ENCODE data around the gene TK2. TPM values are rescaled to one million over a fixed set of nuclear protein-coding genes. Genes with fewer than 3 reads are reported as not detected.
"Not testable (repeated sequence)": the region's sequence is repeated elsewhere in the genome, so short reads cannot be mapped to it uniquely, and the experiment has no call there.

TK2 gene
- total RNA-seq, 1 donor from 2014 or later = 58.3 TPM

DNA sequence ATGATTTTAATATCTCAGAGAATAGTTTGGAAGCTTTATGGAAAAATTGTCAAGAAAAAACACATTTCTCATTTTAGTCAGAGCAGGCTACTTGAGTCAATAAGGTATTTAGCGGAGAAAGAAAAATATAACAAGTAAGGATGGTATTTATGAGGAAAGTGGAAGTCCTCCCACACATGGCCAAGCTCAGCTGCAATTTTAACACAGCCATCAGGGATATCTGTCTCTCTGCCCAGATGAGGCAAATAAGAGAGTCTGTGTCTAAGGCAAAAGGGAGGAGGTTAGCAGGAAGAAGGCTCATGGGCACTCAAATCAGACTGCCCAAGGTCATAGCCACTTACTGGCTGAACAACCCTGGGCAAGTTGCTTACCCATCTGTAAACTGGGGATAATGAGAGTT is 24.2 kb upstream of the TK2 start:
- no peak for DNase-seq (ENCODE audit: low spot score)

DNA sequence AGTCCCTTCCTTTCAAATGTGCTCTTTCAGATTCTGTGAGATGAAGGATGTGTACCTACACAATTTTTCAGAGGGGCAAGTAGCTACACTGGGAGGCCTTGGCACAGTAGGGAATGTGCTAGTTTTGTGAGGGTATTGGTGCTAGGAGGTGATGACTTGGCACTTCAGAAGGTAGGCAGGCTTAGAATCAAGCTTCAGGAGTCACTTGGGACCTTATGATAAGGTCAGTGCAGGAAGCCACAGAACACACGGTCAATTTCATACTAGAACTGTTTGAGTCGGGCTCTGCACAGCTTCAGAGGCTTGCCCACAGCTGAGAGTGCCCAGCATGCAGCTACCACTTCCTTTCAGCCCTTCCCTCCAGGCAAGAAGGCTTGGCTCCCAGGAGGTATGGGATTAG is 22.4 kb upstream of the TK2 start:
- DNase-seq (ENCODE audit: low spot score) = no peak

GRCh38 chr16:66569827-66570405 is 20.0 kb upstream of the TK2 start:
- no peak for DNase-seq (ENCODE audit: low spot score)

DNA sequence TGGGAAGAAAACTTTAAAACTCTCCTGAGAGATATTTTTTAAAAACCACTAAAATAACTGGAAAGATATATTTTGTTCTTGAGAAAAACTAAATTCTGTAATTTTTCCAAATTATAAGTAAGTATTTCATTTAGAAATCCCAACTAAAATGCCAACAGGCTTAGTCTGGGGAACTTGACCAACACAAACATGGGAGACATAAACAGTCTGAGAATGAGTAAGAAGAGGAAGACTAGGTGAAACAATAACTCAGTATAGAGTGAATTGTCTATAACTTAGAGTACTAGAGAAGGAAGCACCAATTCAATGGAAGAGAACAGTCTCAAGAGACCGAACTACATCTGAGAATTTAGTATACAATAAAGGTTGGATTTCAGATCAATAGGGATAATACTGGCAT is 19.2 kb upstream of the TK2 start:
- no peak for DNase-seq (ENCODE audit: low spot score)

DNA sequence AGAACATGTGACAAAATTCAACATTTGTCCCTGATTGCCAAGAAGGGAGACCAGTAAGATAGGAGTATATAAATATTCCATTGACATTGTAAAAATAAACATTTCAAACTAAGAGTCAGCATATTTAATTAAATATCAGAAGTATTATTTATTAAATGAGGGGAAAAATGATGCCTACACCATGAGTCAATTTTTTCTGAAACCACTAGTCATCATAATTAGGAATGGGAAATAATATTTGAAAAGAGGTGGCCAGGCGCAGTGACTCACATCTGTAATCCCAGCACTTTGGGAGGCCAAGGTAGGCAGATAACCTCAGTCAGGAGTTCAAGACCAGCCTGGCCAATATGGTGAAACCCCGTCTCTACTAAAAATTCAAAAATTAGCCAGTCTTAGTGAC is 18.4 kb upstream of the TK2 start:
- no peak for DNase-seq (ENCODE audit: low spot score)

- DNase-seq (ENCODE audit: low spot score) = not testable (repeated sequence)
Measured at GRCh38 chr16:66567270-66567669, 17.3 kb upstream of the TK2 start.

DNA sequence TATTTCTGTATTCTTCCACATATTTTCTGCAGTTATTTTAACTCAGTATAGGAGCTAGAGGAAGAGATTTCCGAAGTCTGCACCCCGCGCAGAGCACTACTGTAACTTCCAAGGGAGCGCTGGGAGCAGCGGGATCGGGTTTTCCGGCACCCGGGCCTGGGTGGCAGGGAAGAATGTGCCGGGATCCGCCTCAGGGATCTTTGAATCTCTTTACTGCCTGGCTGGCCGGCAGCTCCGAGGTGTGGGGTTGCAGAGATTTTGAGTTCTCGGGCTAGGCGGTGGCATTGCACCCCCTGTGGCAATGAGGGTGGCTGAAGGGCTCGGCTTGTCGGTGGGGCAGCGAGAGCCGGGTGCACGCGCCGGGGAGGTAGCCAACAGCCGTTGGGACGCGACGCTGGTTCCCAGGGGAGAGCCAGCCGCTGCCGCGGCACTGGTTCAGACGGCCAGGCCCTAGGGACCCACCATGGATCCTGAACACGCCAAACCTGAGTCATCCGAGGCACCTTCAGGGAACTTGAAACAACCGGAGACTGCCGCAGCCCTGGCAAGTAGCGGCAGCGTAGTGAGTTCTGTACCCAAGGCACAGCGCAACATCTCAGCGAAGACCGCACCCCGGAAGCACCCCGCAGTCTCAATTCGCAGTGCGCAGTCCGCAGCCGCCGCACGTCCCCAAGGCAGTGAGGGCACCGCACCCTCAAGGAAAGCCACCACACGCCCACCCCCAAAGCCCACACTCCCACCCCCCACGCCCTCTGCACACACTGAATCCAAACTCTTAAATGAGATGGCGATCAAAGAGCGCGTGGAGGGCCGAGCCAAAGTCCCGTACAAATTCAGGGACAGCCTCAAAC is 16.4 kb upstream of the TK2 start, which contains the start of gene CMTM1:
TSS of gene CMTM1 (plus strand) at position 389 of the 851 bp plus-strand sequence. CDS start at position 464, 75 bp downstream.
- no peak for DNase-seq (ENCODE audit: low spot score)

GRCh38 chr16:66563574-66564334 is 13.8 kb upstream of the TK2 start:
- DNase-seq (ENCODE audit: low spot score) = no peak

- DNase-seq (ENCODE audit: low spot score) = no peak
Measured at GRCh38 chr16:66562986-66563385, 13.1 kb upstream of the TK2 start.

- DNase-seq (ENCODE audit: low spot score) = no peak
Measured at GRCh38 chr16:66562409-66562808, 12.5 kb upstream of the TK2 start.

GRCh38 chr16:66561381-66562080 is 11.6 kb upstream of the TK2 start:
- no peak for DNase-seq (ENCODE audit: low spot score)

DNA sequence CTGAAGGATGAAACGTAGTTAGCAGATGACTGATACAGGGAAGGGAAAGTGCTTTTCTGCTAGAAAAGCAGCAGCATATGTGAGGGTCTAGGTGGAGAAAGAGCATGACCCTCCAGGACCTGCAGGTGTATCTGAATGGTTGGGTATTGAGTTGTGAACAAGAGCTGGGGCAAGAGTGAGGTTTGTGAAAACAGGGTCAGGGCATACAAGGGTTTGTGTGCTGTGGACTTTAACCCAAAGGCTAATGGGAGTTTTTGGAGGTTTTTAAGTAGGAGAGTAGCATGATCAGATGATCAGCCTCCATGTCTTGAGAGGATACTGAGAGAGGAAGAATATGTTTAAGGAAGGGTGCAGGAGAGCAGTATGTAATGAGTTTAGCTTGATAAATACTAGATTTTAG is 10.2 kb upstream of the TK2 start:
- DNase-seq (ENCODE audit: low spot score) = no peak

DNA sequence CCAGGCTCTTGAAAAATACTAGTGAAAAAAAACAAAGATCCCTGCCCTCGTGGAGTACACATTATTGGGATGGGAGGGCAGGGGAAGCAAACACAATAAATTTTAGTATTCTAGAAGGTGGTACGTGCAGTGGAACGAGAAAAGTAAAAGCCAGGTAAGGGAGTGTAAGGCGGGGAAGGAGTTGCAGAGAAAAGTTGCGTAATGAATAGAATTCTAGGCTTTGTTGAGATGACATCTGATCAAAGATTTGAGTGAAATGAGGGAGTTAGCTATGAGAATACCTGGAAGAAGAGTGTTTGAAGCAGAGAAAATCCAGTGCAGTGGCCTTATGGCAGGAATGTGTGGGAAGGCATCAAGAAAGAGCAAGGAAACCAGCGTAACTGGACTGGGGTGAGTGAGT is 4.6 kb upstream of the TK2 start:
- no peak for DNase-seq (ENCODE audit: low spot score)

DNA sequence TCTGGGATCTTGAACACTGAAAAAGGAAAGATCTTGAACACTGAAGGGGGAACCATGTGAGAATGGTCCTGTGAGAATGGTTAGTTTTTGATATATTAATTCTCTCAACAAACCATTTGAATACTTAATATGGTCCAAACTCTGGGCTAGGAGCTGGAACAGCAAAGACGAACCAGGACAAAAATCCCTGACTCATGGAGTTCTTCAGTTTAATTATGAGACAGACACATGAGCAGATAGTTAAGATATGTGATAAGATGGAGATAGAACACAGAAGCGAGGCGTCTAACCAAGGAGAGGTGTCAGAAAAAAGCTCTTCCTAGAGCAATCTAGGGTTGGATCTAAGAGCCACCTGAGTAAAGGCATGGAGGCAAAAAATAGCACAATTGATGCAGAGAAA is 4.1 kb upstream of the TK2 start:
- no peak for DNase-seq (ENCODE audit: low spot score)

GRCh38 chr16:66553223-66553622 is 3.3 kb upstream of the TK2 start:
- DNase-seq (ENCODE audit: low spot score) = no peak

DNA sequence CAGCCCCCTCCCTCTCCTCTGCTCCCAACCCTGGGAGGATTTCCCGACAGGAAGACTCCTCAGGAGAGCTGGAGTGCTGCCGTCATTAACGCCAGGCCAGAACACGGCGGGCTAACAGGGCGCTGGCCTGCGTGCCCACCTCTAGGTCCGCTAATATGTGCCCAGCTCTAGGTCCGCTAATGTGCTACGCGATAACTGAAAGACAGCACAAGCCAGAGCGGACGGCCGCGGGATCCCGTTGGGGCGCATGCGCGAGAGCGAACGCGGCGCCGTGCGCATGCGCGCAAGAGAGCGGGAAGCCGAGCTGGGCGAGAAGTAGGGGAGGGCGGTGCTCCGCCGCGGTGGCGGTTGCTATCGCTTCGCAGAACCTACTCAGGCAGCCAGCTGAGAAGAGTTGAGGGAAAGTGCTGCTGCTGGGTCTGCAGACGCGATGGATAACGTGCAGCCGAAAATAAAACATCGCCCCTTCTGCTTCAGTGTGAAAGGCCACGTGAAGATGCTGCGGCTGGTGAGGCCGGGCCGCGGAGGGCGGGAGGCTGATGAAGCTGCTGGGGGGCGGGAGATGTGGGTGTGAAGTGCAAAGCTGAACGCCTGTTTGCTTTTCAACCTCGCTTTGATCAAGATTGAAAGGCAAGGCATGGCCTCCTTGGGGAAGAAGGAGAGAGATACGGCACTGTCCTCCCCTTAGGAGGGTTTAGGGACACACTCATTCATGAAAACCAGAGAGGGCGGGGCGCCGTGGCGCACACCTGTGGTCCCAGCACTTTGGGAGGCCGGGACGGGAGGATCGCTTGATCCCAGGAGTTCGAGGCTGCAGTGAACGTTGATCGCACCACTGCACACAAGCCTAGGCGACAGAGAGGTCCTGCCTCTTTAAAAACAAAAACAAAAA is 2.6 kb upstream of the TK2 start, which contains the start of gene CKLF:
TSS of gene CKLF (plus strand) at position 291 of the 892 bp plus-strand sequence. CDS start at position 431, 140 bp downstream.
- peak; percentile 99 for DNase-seq (ENCODE audit: low spot score)

DNA sequence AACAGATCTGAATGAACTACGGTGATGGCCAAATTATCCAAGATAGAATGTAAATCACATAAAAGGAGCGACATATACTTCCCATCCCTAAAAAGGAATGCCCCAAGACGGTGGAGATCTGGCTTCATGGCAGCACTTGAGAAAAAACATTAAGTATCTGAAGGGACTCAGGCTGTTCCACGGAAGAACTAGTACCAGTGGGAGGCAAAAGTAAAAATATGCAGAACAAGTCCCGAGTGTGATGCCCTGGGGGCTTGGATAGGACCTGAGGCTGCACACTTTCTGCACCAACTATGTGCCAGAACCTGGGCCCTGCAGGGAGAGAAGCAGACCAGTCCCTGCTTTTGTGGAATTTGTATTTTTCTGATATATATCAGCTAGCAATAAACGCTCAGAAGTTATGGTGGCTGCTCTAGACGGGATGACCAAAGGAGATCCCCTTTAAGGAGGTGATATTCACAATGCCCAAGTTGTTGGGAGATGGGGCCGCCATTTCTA is 1.9 kb upstream of the TK2 start:
- no peak for DNase-seq (ENCODE audit: low spot score)

DNA sequence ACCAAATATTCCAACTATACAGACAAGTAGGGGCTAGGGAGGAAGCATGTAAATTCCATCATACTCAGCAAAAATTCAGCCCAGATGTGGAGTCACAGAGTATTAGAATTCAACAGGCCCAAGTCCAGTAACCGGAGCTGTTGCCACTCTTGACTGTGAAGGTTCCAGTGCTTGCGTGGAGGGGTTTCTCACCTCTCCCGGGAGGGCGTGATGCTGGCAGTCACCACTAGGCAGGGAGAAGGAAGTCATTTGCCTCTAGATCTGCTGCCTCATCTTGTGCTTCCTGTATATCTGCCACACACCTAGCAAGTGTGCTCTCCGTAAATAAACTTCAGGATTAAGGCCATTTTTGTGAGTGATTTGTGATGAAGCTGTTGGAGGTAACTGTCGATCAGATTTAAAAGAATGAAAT is 1.4 kb upstream of the TK2 start:
- DNase-seq (ENCODE audit: low spot score) = no peak

- no peak for DNase-seq (ENCODE audit: low spot score)
Measured at GRCh38 chr16:66548868-66549267, 1.1 kb downstream of the TK2 start.

DNA sequence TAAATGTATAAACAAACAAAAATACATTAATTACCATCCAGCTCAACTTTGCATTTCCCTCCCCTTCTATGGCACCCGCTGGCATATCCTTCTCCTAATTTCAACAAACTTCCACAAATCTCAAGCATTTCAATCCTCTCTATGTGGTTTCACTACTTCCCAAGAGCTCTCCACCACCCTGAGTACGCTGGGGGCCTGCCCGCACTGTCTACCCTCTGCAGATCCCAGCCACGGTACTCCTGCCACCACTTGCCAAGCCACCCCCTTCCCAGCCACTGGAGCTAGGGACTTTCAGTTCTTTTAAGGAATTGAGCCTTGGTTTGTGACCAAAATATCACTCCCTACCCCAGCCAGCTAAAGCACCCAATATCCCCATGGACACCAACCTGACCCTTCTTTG is 1.9 kb downstream of the TK2 start:
- DNase-seq (ENCODE audit: low spot score) = no peak

Measured in mesenteric fat pad (tissue), 1 donor.